ENCODE measurements around the gene C1S.

GRCh38 chr12:7061596-7061995 lies 1.1 kb downstream of the C1S start:
- TF ChIP-seq CTCF (IDR thresholded peaks at IDR 0.05) (no peak), POLR2A (IDR thresholded peaks at IDR 0.05) (no peak)

Data from body of pancreas (tissue), 4 donors.